22Rv1 (cell line): ENCODE results near the gene TGFB2.

Experiments
- H3K27ac ChIP-seq: fragments of 450-650 bp; 2 replicates; pipeline ENCODE4 v1.5.1; 2017
- CTCF ChIP-seq: fragments of 450-650 bp; IDR thresholded peaks from 2 replicates; pipeline ENCODE4 v1.5.1; 2017; ENCODE audit warnings: mild to moderate bottlenecking
- ZFX ChIP-seq: fragments of 450-650 bp; IDR thresholded peaks from 2 replicates; pipeline ENCODE4 v1.6.1; 2017; ENCODE audit warnings: antibody characterized with exemption, borderline replicate concordance

The TGFB2 gene

GRCh38 chr1:218451415-218451814, 106.3 kb downstream of the TGFB2 start:
- no peak overlapping the region for H3K27ac ChIP-seq
- TF ChIP-seq ZFX = no peak
- no peak for TF ChIP-seq CTCF

- no peak overlapping the region for H3K27ac ChIP-seq
- TF ChIP-seq ZFX (no peak), CTCF (no peak)
Measured at GRCh38 chr1:218454700-218455282, 109.7 kb downstream of the TGFB2 start.

GRCh38 chr1:218456444-218456843, 111.3 kb downstream of the TGFB2 start:
- H3K27ac ChIP-seq = no peak overlapping the region
- no peak for TF ChIP-seq ZFX
- no peak for TF ChIP-seq CTCF

GRCh38 chr1:218459450-218459849, 114.3 kb downstream of the TGFB2 start:
- peak overlapping the region; percentile 45 for H3K27ac ChIP-seq
- TF ChIP-seq CTCF (no peak), ZFX (no peak)

GRCh38 chr1:218459878-218460711, 115.0 kb downstream of the TGFB2 start:
- TF ChIP-seq CTCF (no peak), ZFX (no peak)
- peak overlapping the region; percentile 45 for H3K27ac ChIP-seq

- no peak overlapping the region for H3K27ac ChIP-seq
- TF ChIP-seq CTCF (no peak), ZFX (no peak)
Measured at GRCh38 chr1:218461351-218461750, 116.2 kb downstream of the TGFB2 start.

GRCh38 chr1:218462116-218462515, 117.0 kb downstream of the TGFB2 start:
- TF ChIP-seq ZFX (no peak), CTCF (no peak)

More at GRCh38 chr1:218462116-218462515, 117.0 kb downstream of the TGFB2 start:
- no peak overlapping the region for H3K27ac ChIP-seq
